Panc1 (cell line): ENCODE results near the gene SH2D3C. TPM values are rescaled to one million over a fixed set of nuclear protein-coding genes. Genes with fewer than 3 reads are reported as not detected.

Source experiments
- ATAC-seq: fragments of 200-7000 bp; cut with Tn5 transposase; 2 replicates; pipeline ENCODE4 v1.9.1; 2020; ENCODE audit warnings: mild to moderate bottlenecking, moderate library complexity
- BruUV-seq: library from RNA; stranded (reverse); fragments of 400-500 nt; replicated peaks from 2 replicates; lab custom pipeline; 2021; lab: Mats Ljungman, UMichigan
- CTCF ChIA-PET: fragments of 300-600 bp; sonication (Branson Sonifier 250); formaldehyde crosslinking; loops from one replicate; lab custom pipeline; 2022; ENCODE audit warnings: antibody characterized with exemption; lab: Charles Lee
- POLR2A ChIA-PET: fragments of 300-600 bp; sonication (Branson Sonifier 250); formaldehyde crosslinking; loops from one replicate; lab custom pipeline; 2022; ENCODE audit warnings: antibody characterized with exemption; lab: Charles Lee
- DNase-seq: peaks from one replicate; pipeline ENCODE4 v3.0.0-alpha.2; 2010; ENCODE audit warnings: low read depth, low spot score
- H3K27ac ChIP-seq: 2 replicates; pipeline ENCODE4 v1.5.1; 2011; ENCODE audit warnings: mild to moderate bottlenecking, low read length, inconsistent platforms
- H3K27me3 ChIP-seq: fragments of 200-500 bp; sonication (Bioruptor generic); 2 replicates; pipeline ENCODE4 v1.6.0; 2014; ENCODE audit warnings: low read length, inconsistent platforms; ENCODE audit not compliant: control insufficient read depth, insufficient read depth
- H3K36me3 ChIP-seq: fragments of 200-500 bp; sonication (Bioruptor generic); 2 replicates; pipeline ENCODE4 v1.5.1; 2014; ENCODE audit warnings: inconsistent platforms, mild to moderate bottlenecking, low read length, moderate library complexity; ENCODE audit not compliant: control insufficient read depth, insufficient read depth
- H3K4me1 ChIP-seq: 2 replicates; pipeline ENCODE4 v1.5.1; 2011; ENCODE audit warnings: inconsistent platforms, mild to moderate bottlenecking, low read length, moderate library complexity; ENCODE audit not compliant: control insufficient read depth, insufficient read depth
- H3K4me3 ChIP-seq, 2 experiments: 2 replicates each; pipeline ENCODE4 v1.5.1; 2011 to 2012; ENCODE audit warnings: low read depth in 2 of 2, low read length in 2 of 2, mild to moderate bottlenecking in 2 of 2, inconsistent platforms in 1 of 2, moderate library complexity in 1 of 2
- H3K9me3 ChIP-seq: fragments of 200-500 bp; sonication (Bioruptor generic); 2 replicates; pipeline ENCODE4 v1.5.1; 2014; ENCODE audit warnings: low read depth, mild to moderate bottlenecking, inconsistent platforms, low read length, moderate library complexity; ENCODE audit not compliant: control insufficient read depth, insufficient read depth
- CTCF ChIP-seq: fragments of 450-650 bp; IDR thresholded peaks from 2 replicates; pipeline ENCODE4 v1.5.1; 2017; ENCODE audit warnings: mild to moderate bottlenecking
- POLR2AphosphoS5 ChIP-seq: IDR thresholded peaks from 2 replicates; pipeline ENCODE4 v1.6.1; 2012; ENCODE audit warnings: mild to moderate bottlenecking, low read depth, low read length, moderate library complexity
- REST ChIP-seq, 2 experiments: IDR thresholded peaks; 2 replicates each; pipeline ENCODE4 v1.6.1; 2011 to 2012; ENCODE audit warnings: low read depth in 2 of 2, control low read depth in 1 of 2, low read length in 1 of 2, mild to moderate bottlenecking in 1 of 2, moderate library complexity in 1 of 2; ENCODE audit not compliant: insufficient read depth in 1 of 2
- SIN3A ChIP-seq: IDR thresholded peaks from 2 replicates; pipeline ENCODE4 v1.6.1; 2012; ENCODE audit warnings: low read depth, mild to moderate bottlenecking, low read length, moderate library complexity, borderline replicate concordance; ENCODE audit not compliant: insufficient read depth
- TCF7L2 ChIP-seq: IDR thresholded peaks from 2 replicates; pipeline ENCODE4 v1.6.1; 2011; ENCODE audit warnings: mild to moderate bottlenecking, low read depth, low read length, inconsistent platforms
- in situ Hi-C: cut with HindIII; loops from 2 replicates; pipeline ENCODE4 v1.10.0; 2016; ENCODE audit warnings: low sequenced_read_pairs, low pct_unique_long_range_greater_than_20kb
- intact Hi-C: fragments of 100-400 bp; cut with micrococcal nuclease; formaldehyde crosslinking; loops from one replicate; pipeline ENCODE4 v1.10.0; 2022; ENCODE audit not compliant: unreplicated experiment
- total RNA-seq: library from RNA; stranded (reverse); gene quantifications from one replicate; pipeline ENCODE4 v1.2.1, GENCODE V29; 2021; ENCODE audit not compliant: unreplicated experiment

The SH2D3C gene
- total RNA-seq, 1 experiment from 2014 or later, result 0.49 TPM

DNA sequence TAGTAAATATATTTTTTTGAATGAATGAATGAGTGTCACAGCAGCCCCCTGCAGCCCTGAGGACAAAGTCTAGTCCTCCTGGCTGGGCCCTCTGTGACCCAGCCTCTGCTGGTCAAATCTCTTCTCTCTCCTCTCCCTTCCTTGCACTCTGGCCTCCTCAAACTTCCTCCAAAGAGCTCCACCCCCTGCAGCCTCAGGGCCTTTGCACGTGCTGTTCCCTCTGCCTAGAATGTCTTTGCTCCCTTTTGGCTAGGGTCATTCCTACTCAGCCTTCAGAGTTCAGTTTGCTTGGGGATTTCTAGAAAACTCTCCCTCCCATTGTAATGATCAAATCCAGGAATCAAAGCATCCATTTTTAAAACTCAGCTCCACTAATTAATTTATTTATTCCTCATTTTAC, 13.0 kb downstream of the SH2D3C start:
- DNase-seq (no peak), ATAC-seq (no peak)
- Histone ChIP-seq H3K4me3 (no peak overlapping the region), H3K9me3 (no peaks in the 10 kb centered on the region), H3K27ac (no peak overlapping the region), H3K4me1 (no peaks in the 10 kb centered on the region), H3K36me3 (no peaks in the 10 kb centered on the region), H3K27me3 (no peaks in the 10 kb centered on the region)
- no peak for TF ChIP-seq TCF7L2
- TF ChIP-seq CTCF, result no peak
- no peak for TF ChIP-seq POLR2AphosphoS5
- TF ChIP-seq SIN3A, result no peak
- TF ChIP-seq REST (IDR thresholded peaks at IDR 0.05; ENCODE audit: insufficient read depth in 1 of 2, low read depth in 2 of 2, low read length in 1 of 2), result no peak
- POLR2A ChIA-PET, result interaction anchor here (0.8 kb wide), 1 partner anchor 10 kb away, joined by 3 read pairs; no protein-coding TSS in a partner anchor
- in situ Hi-C loops (no loop called here), intact Hi-C loops (no loop called here)
- no TSS peak for BruUV-seq
- CTCF ChIA-PET, result no interaction called here

DNA sequence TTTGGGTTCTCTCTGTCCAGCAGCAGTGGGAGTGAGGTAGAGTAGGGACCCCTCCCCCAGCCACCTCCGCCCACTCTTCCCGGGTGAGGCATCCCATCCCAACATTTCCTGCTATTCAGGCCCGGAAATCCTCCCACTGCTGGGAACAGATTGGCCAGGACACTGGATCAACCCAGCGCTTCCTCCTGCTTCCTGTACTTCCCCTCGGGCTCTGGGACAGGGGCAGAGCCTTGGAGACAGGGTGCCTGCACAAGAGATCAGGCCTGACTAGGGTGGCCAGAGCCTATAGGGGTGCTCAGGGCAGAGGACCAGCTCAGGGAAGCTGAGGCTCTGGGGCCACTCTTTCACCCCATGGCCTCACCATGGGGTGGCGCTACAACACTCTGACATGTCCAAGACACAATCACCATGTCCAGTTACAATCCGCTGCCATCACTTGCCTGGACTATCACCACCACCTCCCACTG, 14.5 kb downstream of the SH2D3C start:
- H3K4me3 ChIP-seq, result no peak overlapping the region
- peak; percentile 73 for ATAC-seq
- H3K4me1 ChIP-seq, result no peaks in the 10 kb centered on the region
- in situ Hi-C loops, result no loop called here
- ChIA-PET CTCF (interaction anchor here (0.7 kb wide), 1 partner anchor 29 kb away, joined by 3 read pairs; no protein-coding TSS in a partner anchor), POLR2A (no interaction called here)
- no TSS peak for BruUV-seq
- no peak for DNase-seq
- no peak overlapping the region for H3K27ac ChIP-seq
- intact Hi-C loops, result no loop called here
- H3K9me3 ChIP-seq, result no peaks in the 10 kb centered on the region
- H3K36me3 ChIP-seq, result no peaks in the 10 kb centered on the region
- no peaks in the 10 kb centered on the region for H3K27me3 ChIP-seq
- TF ChIP-seq SIN3A, result no peak

GRCh38 chr9:127762111-127762676, 16.3 kb downstream of the SH2D3C start:
- no peaks in the 10 kb centered on the region for H3K27me3 ChIP-seq
- TF ChIP-seq REST (IDR thresholded peaks at IDR 0.05; ENCODE audit: insufficient read depth in 1 of 2, low read depth in 2 of 2, low read length in 1 of 2) (no peak), CTCF (no peak), TCF7L2 (no peak), SIN3A (no peak), POLR2AphosphoS5 (no peak)
- no peaks in the 10 kb centered on the region for H3K4me1 ChIP-seq
- DNase-seq (no peak), ATAC-seq (no peak)
- no peak overlapping the region for H3K4me3 ChIP-seq
- ChIA-PET CTCF (no interaction called here), POLR2A (interaction anchor here (0.6 kb wide), 1 partner anchor 108 kb away, joined by 14 read pairs; no protein-coding TSS in a partner anchor)
- no peak overlapping the region for H3K27ac ChIP-seq
- BruUV-seq, result no TSS peak
- in situ Hi-C loops (no loop called here), intact Hi-C loops (no loop called here)
- H3K36me3 ChIP-seq, result no peaks in the 10 kb centered on the region
- H3K9me3 ChIP-seq, result no peaks in the 10 kb centered on the region
